GM18951 (cell line): ENCODE results near the gene ANKRD24.
A peak's percentile ranks its signal among the peaks of the same experiment; 100 is the strongest.
"Not testable (repeated sequence)": the region's sequence is repeated elsewhere in the genome, so short reads cannot be mapped to it uniquely, and the experiment has no call there.

Experiments used
- POLR2A ChIP-seq: IDR thresholded peaks from 4 replicates; pipeline ENCODE4 v1.6.1; 2011; ENCODE audit warnings: mild to moderate bottlenecking; ENCODE audit not compliant: insufficient read length, insufficient read depth; ENCODE audit errors: extremely low read depth
- in situ Hi-C: fragments of 300-500 bp; cut with MboI; formaldehyde crosslinking; loops from one replicate; pipeline ENCODE4 v1.12.0; 2022; ENCODE audit warnings: low sequenced_read_pairs, mixed read lengths, inconsistent platforms; ENCODE audit not compliant: unreplicated experiment

ANKRD24 gene

GRCh38 chr19:4217429-4218264, 35.2 kb downstream of the ANKRD24 start:
- TF ChIP-seq POLR2A, result no peak
- in situ Hi-C loops, result no loop called here

- in situ Hi-C loops, result not testable (repeated sequence)
Observed at GRCh38 chr19:4218523-4218922, 36.0 kb downstream of the ANKRD24 start.

- in situ Hi-C loops, result no loop called here
Observed at GRCh38 chr19:4220188-4220587, 37.7 kb downstream of the ANKRD24 start.

GRCh38 chr19:4224470-4224869, 42.0 kb downstream of the ANKRD24 start:
- in situ Hi-C loops, result no loop called here
- no peak for TF ChIP-seq POLR2A

More at GRCh38 chr19:4220188-4220587, 37.7 kb downstream of the ANKRD24 start:
- no peak for TF ChIP-seq POLR2A

GRCh38 chr19:4225885-4226284, 43.4 kb downstream of the ANKRD24 start:
- no peak for TF ChIP-seq POLR2A
- in situ Hi-C loops, result no loop called here

GRCh38 chr19:4227771-4228170, 45.3 kb downstream of the ANKRD24 start:
- in situ Hi-C loops, result no loop called here
- no peak for TF ChIP-seq POLR2A

GRCh38 chr19:4228765-4229178, 46.3 kb downstream of the ANKRD24 start:
- in situ Hi-C loops, result no loop called here

GRCh38 chr19:4229179-4229931, 46.9 kb downstream of the ANKRD24 start, which contains the start of gene EBI3:
EBI3 (plus strand) TSS chr19:4229523; CDS start chr19:4229551, 28 bp downstream.
- in situ Hi-C loops, result no loop called here
- peak; percentile 75 for TF ChIP-seq POLR2A

More at GRCh38 chr19:4228765-4229178, 46.3 kb downstream of the ANKRD24 start:
- TF ChIP-seq POLR2A, result no peak

GRCh38 chr19:4230237-4230636, 47.7 kb downstream of the ANKRD24 start:
- in situ Hi-C loops, result not testable (repeated sequence)

GRCh38 chr19:4231521-4231920, 49.0 kb downstream of the ANKRD24 start:
- in situ Hi-C loops, result not testable (repeated sequence)

GRCh38 chr19:4232139-4232538, 49.6 kb downstream of the ANKRD24 start:
- in situ Hi-C loops, result not testable (repeated sequence)

- no peak for TF ChIP-seq POLR2A
- in situ Hi-C loops, result no loop called here
Observed at GRCh38 chr19:4232614-4233281, 50.3 kb downstream of the ANKRD24 start.

GRCh38 chr19:4233282-4233853, 50.9 kb downstream of the ANKRD24 start:
- in situ Hi-C loops, result no loop called here

GRCh38 chr19:4234142-4234861, 51.8 kb downstream of the ANKRD24 start:
- no peak for TF ChIP-seq POLR2A

More at GRCh38 chr19:4233282-4233853, 50.9 kb downstream of the ANKRD24 start:
- TF ChIP-seq POLR2A, result no peak

More at GRCh38 chr19:4234142-4234861, 51.8 kb downstream of the ANKRD24 start:
- in situ Hi-C loops, result no loop called here
